ENCODE data around the gene MUSK.

MUSK gene

GRCh38 chr9:110695846-110696245 is 27.3 kb downstream of the MUSK start:
- peak; percentile 59 for DNase-seq (ENCODE audit: low read depth)

- DNase-seq (ENCODE audit: low read depth): peak; percentile 68
Observed at GRCh38 chr9:110700953-110701352, 32.4 kb downstream of the MUSK start.

- no peak for DNase-seq (ENCODE audit: low read depth)
Observed at GRCh38 chr9:110703669-110704068, 35.1 kb downstream of the MUSK start.

- no peak for DNase-seq (ENCODE audit: low read depth)
Observed at GRCh38 chr9:110707419-110707818, 38.8 kb downstream of the MUSK start.

GRCh38 chr9:110710420-110710819 is 41.8 kb downstream of the MUSK start:
- DNase-seq (ENCODE audit: low read depth): no peak

- DNase-seq (ENCODE audit: low read depth): no peak
Observed at GRCh38 chr9:110712955-110713354, 44.4 kb downstream of the MUSK start.

- DNase-seq (ENCODE audit: low read depth): no peak
Observed at GRCh38 chr9:110714314-110714713, 45.7 kb downstream of the MUSK start.

- no peak for DNase-seq (ENCODE audit: low read depth)
Observed at GRCh38 chr9:110728058-110728457, 59.5 kb downstream of the MUSK start.

GRCh38 chr9:110729641-110730040 is 61.0 kb downstream of the MUSK start:
- DNase-seq (ENCODE audit: low read depth): no peak

- DNase-seq (ENCODE audit: low read depth): no peak
Observed at GRCh38 chr9:110731437-110732028, 62.9 kb downstream of the MUSK start.

GRCh38 chr9:110738982-110739381 is 70.4 kb downstream of the MUSK start:
- no peak for DNase-seq (ENCODE audit: low read depth)

GRCh38 chr9:110742741-110743371 is 74.3 kb downstream of the MUSK start:
- no peak for DNase-seq (ENCODE audit: low read depth)

GRCh38 chr9:110744715-110745384 is 76.3 kb downstream of the MUSK start:
- DNase-seq (ENCODE audit: low read depth): peak; percentile 91

GRCh38 chr9:110745676-110746075 is 77.1 kb downstream of the MUSK start:
- no peak for DNase-seq (ENCODE audit: low read depth)

- no peak for DNase-seq (ENCODE audit: low read depth)
Observed at GRCh38 chr9:110746211-110746930, 77.8 kb downstream of the MUSK start.

- DNase-seq (ENCODE audit: low read depth): no peak
Observed at GRCh38 chr9:110748251-110748893, 79.8 kb downstream of the MUSK start.

- DNase-seq (ENCODE audit: low read depth): no peak
Observed at GRCh38 chr9:110750272-110750671, 81.7 kb downstream of the MUSK start.

- DNase-seq (ENCODE audit: low read depth): no peak
Observed at GRCh38 chr9:110751971-110752370, 83.4 kb downstream of the MUSK start.

- peak; percentile 82 for DNase-seq (ENCODE audit: low read depth)
Observed at GRCh38 chr9:110752766-110753165, 84.2 kb downstream of the MUSK start.

GRCh38 chr9:110753731-110754231 is 85.2 kb downstream of the MUSK start:
- DNase-seq (ENCODE audit: low read depth): no peak

- DNase-seq (ENCODE audit: low read depth): no peak
Observed at GRCh38 chr9:110755179-110755578, 86.6 kb downstream of the MUSK start.

GRCh38 chr9:110758201-110758600 is 89.6 kb downstream of the MUSK start:
- DNase-seq (ENCODE audit: low read depth): no peak

Measured in HS-27A (cell line).